NCI-H2029 treated with DMSO at 0.1 percent for 48 hours (cell line): ENCODE results near the gene BCL11B.
A peak's percentile ranks its signal among the peaks of the same experiment; 100 is the strongest.
"Not testable (repeated sequence)": the region's sequence is repeated elsewhere in the genome, so short reads cannot be mapped to it uniquely, and the experiment has no call there.

ENCODE experiments used
- DNase-seq: peaks from one replicate; lab custom pipeline; 2025; lab: John Stamatoyannopoulos, UW

BCL11B gene

DNA sequence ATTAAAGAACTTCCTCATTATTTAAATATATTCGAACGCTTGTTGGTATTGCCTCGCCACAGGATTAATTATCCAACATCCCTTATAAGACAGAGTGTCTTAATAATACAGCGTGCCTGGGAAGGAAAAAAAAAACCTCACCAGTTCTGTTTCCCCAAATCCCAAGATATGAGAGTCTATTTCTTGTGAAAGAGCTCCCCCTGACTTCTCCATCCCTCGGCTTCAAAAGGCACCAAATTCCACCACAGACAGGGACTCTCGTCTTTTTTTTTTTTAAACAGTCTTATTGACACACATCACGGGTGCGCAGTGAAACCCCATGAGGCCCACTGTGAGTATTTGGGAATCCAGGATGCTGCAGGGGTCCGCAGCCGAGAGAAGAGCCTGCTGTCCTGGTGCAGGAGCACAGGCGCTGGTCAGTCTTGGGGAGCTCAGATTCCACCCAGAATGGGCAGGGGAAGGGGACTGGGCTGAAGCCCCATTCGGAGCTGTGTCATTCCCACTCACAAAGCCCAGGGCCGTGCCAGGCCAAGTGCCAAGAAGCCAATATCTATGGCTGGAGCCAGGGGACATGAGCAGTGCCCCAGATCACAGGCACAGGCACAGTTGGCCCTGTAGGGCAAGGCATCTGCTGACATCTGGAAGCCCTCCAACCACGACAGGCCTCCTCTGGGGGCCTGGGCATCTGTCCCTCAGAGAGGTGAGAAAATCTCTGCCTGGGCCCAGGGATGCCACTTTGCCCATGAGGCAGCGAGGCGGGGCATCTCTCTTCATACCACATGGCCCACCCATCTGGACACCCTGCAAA lies 71.9 kb downstream of the BCL11B start:
- no peak for DNase-seq

DNA sequence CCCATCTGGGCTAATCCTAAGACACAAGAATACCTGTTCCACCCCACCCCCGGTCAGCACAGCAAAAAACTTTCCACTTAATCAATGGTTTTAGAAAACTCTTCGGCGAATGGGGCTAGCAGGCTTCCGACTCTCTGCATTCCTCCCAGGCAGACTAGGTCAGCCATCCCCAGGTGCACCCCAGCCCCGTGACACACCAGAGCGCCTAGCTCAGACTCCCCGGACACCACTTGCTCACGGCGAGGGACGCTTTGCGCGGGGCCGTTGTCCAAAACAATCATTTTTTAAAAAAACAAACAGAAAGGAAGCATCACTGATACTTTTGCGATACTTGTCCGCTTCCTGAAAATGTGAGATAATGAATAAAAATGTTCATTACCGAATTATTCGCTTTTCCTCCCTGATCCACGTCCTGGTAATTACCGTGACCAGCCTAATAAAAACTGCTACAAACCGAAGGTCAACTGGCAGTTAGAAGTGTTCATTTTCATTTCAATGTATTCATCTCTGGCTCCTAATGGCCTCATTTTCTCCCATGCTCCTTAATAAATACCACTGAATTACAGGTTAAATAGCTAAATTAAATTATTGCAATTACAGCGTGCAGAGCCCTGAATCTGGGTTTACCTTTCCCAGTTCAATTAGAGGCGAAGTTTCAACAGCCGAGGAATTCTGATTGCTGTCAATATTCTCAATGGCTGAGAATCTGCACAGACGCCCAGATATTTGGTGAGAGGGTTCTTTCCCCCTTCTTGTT lies 73.1 kb downstream of the BCL11B start:
- DNase-seq: no peak

DNA sequence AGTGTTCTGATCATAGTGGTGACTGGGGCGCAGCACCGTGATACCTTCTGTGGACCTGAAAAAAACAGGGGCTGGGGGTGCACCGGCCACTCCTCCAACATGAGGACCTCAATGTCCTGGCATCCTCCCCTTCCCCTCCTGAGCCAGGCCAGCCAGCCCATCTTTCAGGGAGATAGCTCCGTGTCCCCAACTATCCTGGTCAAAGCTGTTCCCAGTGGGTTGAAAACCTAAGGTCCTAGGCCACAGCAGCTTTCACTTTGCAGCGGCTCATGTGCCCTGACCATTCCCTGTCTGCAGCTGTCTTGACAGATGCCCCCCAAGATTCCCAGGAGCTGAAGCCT lies 75.7 kb downstream of the BCL11B start:
- DNase-seq: no peak

DNA sequence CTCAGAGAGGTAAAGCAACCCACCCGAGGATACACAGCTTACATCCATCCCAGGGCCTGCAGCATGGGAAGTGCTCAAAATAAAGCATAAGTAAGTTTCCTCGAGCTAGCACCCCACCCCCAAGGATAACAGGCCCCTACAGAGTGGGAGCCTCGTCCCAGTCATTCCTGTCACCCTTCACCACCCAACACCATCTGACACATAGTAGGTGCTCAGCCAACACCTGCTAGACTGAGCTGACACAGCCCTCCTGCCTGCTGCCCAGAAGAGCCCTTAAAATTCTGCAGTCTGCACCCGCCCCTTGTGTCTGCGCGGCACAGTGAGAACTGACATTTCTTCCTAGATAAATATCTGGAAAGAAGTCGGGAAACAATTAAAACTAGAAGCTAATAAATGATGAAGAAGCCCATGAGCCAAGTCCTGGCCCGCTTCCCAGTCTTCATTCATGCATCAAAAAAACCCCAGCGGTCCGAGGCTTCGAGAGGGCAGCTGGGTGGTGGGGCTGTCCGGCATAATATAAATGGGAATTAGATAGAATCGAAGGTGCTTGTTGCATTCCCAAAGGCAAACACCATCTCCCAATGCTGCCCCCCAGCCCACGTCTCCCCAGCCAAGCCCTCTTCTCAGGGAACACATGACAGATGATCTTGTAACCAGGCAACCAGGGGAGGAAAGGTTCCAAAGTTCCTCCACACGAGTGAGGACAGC lies 76.2 kb downstream of the BCL11B start:
- DNase-seq: peak; percentile 17

DNA sequence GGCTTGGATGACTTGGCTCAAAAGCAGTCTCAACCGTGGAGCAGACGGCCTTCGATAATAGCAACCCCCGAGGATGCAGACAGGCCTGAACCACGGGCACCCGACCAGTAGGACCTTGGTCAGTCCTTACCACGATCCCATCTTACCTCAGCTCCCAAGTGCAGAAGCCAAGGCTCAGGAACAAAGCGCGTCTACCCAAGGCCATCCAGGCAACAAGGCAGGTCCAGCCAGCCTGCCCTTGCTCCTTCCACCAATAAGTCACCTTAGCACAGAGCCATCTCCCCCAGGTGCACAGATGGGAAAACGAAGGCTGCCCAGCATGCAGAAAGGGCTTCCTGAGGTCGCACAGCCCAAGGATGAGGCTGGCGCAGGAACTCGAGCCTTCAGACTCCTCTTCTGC lies 77.3 kb downstream of the BCL11B start:
- DNase-seq: no peak

DNA sequence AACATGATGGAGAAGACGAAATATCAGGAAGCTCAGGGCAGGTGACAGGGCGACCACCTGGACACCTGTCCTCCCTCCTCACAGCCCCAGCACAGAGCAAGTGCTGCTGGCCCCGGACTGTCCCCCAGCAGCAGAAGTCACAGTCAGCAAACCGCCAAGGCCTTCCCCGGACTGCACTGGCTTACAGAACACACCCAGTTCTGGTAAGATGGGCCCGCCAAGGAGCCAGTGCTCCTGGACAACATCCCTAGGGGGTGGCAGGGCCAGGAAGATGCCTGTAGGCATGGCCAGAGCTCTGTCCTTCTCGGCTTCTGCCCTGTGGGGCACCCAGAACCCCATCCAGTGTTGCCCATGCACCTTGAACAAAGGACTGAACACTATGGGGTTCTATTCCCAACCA lies 77.9 kb downstream of the BCL11B start:
- DNase-seq: no peak

DNA sequence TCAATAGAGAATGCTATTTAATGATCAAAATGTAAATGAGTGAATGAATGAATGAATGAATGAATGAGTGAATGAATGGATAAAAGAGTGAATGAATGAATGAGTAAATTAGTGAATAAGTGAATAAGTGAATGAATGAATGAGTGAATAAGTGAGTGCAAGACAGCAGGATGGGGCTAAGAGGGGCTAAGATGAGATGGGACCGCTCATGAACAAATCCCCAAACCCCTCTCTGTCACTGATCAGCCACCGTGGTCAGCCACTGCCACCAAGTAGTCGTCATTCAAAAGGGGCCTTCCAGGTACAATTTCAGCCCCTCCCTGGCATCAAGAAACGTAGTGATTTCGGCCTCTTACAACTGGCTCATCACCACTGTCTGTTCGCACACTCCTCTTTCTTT lies 79.2 kb downstream of the BCL11B start:
- no peak for DNase-seq

DNA sequence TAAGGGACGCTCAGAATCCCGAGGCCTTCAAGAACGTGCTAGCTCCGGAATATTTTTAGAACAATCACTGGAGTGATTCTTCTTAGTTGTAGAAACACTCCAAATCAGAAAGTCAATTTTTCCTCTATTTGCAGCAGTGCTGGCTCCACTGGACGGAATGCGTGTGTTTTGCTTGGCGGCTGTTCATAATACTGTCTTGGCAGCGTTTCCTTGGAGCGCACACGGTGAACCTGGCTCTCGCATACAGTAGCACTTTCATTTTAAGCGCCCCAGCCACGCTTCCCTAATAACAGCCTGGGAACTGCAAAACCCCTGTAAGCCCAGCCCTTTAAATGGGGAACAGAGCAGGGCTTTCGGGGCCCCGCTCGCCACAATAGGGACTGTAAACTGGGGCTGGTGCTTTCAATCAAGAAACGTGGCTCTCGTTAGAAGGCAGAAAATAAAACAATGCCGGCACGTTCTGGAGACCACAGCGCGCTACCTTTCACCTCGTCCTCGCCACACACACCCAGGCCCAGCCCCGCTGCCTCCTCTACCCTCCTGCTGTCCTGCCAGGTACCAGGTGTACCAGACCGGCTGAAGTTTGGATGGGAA lies 79.9 kb downstream of the BCL11B start:
- peak; percentile 24 for DNase-seq

DNA sequence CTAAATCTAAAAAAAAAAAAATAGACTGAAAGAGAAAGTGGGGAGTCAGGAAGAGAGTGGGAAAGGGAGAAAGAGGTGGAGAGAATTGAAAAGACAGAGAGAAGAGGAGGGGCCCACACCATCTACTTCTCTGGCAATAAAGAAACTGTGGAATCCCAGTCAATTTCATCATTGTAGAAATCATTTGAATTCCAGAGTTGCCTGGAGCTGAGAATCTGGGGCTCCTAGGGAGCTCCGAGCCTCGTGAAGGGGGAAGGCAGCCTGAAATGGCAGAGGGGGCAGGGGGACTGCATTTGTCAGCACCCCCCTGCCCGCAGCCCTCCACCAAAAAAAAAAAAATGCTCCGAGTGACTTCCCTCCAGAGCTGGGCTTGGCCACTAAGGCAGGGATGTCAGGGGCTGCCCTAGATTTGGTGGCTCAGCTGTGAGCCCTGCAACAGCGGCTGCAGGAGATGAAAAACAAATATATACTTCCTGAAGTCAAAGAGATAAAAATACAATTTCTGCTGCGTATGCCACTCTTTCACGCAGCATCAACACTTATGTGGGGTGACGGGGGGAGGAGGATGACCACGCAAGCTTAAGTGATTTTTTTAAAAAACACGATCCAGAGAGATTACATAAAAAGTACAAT lies 80.5 kb downstream of the BCL11B start:
- DNase-seq: no peak

DNA sequence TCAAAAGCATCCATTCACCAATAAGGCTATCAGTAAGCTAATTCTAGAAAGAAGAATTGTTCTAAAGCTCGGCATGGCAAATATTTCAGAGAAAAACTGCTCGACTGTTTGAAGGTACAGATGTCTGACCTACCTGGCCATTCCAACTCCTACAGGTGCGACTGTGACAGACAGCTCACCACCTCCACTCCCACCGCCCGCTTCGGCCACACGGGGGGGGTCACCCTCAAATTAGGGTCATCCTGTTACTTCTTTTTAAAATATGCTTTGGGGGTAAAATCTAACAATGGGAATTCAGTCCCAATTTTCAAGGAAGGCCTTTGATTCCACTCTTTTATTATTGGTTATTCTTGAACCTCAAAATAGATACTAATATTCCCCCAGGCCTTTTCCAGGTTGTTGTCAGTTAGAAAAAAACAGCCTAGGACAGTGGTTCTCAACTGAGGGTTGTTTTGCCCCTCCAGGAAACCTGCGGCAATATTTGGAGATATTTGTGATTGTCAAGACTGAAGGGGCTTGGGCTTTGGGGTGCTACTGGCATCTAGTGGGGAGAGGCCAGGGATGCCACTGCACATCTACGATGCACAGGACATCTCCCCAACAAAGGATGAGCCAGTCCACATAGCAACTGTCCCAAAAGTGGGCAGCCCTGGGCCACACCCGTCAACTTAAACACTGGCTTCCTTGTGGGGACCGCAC lies 81.2 kb downstream of the BCL11B start:
- DNase-seq: no peak

DNA sequence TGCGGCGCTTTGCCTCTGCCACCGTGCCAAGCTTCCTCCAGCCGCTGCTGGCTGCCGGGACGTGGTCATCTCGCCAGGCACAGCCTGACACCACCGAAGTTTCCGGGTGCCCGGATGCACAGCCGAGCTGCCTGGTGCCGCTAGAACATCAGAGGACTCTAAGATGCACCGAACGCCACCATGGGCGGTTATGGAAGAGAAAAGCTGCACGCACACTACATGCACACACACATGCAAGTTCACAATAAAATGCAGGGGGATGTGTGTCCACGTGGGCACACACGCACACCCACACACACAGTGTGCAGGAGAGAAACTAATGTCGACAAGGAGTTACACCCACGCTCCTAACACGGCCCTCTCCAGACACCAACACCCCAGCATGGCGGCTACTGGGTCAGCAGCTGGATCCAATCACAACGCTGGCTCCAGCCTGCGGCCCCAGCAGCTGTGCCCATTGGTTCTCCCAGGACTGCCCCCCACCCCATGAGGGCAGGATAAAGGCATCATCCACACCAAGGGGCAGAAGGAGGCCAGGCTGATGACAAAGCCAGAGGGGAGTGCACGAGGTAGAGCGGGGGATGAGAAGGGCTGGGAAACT lies 82.7 kb downstream of the BCL11B start:
- no peak for DNase-seq

DNA sequence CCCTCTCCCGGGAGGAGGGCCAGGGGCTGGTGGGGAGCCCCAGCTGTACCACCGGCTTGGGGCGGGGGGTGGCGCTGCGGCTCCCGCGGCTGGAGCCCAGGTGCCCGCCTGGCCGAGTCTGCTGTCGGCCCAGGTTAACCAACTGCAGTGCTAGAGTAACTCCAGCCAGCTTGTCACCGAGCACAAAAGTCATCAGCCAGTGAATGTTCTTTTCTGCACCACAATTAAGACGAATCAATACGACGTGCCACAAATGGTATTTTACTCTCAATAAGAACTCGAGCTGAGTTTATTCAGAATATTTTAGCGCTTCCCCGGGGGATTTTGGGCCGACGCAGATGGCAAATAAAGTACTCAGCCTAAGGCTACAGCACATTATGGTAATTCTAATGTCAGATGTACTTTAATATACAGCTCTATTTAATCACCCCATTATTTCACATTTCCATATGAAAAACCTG lies 83.2 kb downstream of the BCL11B start:
- DNase-seq: no peak

DNA sequence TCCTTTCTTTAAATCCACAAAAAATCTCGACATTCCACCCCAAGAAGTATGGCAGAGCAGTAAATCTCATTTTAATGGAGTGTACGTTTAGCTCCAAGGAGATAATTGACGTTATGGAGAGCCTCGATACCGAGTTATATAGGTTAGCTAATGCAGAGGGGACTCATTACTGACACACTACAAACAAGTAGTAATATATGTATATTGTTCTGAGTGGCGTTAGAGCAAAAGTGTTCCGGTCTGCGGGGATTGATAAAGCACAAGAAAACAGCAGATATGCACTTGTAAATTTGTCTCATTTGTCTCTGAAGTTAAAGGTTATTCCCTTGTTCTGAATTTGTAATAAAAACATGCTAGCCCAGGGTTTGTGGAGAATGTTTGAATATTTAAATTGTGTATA lies 84.1 kb downstream of the BCL11B start:
- DNase-seq: no peak

DNA sequence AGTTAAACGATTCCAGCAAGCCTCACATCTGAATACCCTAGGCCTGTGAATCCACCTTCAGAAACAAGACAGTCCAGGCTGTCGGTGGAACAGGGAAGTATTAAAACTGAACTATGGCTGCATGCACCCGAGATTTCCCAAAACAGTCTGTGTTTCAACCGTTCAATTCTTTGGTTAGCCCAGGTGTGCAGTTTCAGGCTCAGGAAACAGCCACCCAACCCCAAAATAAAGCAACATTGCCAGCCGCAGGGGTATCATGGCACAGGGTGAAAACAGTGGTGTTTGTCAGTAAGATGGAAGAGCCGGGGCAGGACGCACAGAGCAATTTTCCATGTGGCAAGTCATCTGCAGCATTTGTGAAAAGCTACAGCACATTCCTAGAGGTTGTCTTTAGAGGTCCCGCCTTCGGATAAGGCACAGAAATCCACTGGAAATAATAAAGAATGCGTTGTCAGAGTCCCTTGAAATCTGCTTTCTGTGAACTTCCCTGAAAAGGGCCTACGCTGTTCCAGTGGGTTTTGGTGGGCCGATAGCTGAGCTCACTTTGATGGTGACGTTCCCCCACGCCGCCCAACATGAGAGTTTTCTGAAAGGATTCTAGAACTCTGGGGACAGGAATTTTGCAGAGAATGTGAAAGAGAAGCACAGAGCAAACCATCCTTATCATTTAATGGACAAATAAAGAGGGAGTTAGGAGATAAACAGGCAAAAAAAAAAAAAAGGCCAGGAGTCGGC lies 84.9 kb downstream of the BCL11B start:
- no peak for DNase-seq

DNA sequence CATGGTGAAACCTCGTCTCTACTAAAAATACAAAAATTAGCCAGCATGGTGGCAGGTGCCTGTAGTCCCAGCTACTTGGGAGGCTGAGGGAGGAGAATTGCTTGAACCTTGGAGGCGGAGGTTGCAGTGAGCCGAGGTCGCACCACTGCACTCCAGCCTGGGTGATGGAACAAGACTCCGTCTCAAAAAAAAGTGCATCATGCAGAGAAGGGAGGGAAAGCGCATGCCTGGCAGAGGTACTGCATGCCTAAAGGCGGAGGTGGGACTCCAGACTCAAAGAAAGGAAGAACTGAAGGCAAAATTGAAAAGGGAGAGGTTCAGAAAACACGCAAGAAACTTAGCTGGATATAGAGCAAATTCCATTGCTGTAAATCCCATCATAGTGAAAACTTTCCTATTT lies 85.7 kb downstream of the BCL11B start:
- not testable (repeated sequence) for DNase-seq

DNA sequence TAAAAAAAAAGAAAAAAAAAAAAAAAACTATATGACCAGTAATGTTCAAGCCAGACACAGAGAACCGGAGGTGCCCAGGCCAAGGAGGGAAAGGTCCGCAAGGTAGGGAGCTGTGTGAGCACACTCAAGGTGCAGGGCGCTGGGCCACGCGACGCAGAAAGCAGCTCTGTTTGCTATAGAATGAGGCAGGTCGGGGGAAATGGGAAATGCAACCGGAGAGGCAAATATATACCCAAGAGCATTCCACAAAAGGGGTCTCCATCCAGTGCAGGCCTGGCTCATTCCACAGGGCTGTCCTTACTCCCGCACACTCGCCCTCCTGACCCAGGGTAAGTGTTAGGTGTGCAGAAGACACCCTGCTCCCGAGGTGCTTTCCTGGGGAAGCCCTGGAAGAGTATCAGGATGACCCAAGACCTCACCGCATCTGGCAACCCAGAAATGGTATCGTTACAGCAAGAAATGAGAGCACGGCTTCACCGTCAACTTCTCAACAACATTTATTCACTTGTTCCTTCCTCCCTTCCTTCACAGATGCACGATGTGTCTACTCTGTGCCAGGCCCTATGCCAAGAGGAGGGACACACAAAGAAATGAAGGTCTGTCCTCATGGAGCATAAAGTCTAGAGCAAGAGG lies 86.4 kb downstream of the BCL11B start:
- no peak for DNase-seq

DNA sequence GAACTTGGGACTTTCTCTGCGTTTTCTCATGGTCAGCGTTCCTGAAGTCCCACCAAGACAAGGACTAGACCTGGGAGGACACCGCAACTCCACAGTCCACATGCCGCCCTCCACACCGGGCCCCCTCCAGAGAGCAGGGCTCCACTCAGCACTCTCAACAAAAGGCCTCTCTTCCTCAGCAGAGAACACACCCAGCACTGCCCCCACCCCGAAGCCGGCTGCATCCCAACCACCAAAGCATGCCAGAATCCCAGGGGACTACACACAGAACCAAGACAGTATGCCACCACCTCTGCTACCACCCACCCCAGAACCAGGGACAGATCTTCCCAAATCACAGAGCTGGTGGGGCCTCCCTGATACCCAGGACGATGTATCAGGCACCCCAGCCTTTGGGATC lies 88.3 kb downstream of the BCL11B start:
- DNase-seq: no peak

DNA sequence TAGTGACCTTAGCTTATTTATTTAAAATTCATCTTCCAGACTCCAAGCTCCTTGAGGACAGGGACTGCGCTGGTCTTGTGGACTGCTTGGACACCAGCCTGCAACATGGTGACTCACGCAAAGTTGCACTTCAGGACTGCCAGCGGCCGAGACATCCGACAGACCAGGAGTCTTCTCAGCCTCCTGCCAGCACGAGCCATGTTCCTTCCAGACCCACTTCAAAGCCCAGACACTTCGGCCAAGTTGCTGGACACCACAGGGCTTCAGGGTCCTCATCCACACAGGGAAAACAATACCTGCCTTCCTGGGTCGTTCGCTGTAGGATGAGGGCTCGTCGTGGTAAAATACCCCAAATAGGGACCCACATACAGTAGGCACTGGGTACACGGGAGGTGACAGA lies 88.7 kb downstream of the BCL11B start:
- no peak for DNase-seq

DNA sequence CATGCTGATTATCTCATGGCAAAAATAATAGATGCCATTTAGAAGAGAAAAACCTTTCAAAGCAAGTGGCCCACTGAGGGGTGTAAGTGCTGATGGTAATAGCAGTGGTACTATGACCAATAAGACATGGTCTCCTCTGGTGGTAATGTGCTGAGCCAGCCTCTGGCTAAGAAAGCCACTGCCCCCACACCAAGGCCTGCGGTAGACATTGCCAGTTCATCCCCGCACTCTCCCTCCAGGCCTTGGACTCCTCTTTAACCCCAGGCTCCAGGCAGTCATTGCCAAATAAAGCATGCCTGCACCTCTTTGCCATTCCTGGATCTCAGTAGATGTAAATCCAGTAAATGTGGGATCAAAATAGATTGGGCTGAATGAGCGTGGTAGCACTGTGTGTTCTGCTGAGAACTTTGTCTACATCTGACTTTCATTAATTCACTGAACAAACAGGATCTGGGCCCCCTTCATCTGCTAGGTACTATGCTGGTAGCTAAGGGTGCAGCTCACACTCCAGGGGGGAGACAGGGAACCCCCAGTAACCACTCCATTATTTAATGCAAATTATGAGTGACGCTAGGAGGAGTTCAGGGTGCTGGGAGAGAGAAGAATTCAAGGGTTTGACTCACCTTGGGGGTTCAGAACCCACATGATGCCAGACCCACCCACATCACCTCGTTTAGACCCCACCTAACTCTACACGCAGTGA lies 89.3 kb downstream of the BCL11B start:
- DNase-seq: no peak
